Skin epidermis (tissue), 12 donors: Measurements from ENCODE around the gene B3GNT2.

Experiments used
- H3K27ac ChIP-seq, 21 experiments: fragments of 200-600 bp; sonication (generic) in 11 of 21; one replicate each; pipeline ENCODE4 v1.5.0; 2020; ENCODE audit warnings: mild to moderate bottlenecking in 3 of 21, inconsistent platforms in 2 of 21, moderate library complexity in 2 of 21
- H3K4me3 ChIP-seq, 7 experiments: fragments of 200-600 bp; sonication (generic) in 2 of 7; one replicate each; pipeline ENCODE4 v1.5.0; 2020; ENCODE audit warnings: inconsistent platforms in 2 of 7, mild to moderate bottlenecking in 2 of 7, moderate library complexity in 1 of 7

Gene B3GNT2

DNA sequence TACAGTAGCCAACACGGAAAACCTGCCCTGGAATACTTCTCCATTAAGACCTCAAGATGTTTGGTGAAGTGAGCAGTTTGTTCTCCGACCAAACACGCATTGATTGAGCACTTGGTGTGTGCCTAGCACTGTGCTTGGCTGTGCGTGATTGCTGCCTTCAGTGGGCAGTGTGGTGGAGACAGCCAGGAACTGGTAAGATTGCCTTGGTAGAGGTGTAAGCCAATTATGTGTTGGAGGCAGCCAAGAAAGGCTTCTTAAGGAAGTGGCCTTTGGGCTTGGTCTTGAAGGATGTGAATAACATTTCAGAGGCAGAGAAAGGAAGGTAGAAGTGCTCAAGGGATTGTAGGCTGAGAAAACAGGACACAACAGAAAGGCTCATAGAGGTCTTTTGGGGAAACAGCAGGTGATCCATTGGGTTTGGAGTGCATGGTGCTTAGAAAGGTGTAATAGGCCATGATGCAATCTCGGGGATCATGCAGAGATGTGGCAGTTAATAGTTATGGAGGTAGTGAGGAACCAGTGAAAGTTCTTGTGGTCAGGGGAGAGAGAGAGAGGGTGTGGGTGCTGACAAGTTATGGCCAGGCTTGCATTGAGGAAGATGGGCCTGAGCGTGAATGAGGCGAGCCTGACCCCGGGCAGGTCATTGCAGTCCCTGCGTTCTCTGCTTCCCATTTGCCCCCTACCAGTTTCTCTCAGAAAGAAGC lies 6.3 kb downstream of the B3GNT2 start:
- no peak overlapping the region for H3K4me3 ChIP-seq

DNA sequence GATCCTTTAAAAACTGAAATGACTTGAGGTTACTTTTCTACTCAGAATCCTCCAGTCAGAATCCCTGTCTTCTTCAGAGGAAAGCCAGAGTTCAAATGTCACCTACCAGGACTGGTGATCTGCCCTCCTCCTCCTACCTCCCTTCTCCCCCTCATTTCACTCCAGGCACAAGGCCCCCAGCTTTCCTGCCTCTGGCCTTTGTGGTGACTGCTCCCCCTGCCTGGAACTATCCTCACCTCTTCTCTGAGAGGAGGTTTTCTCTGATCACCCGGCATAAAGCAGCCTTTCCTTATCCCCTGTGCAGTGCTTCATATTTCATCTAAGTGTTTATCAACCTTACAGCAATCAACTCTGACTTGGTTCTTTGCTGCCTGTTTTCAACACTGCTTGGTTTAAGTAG lies 6.8 kb downstream of the B3GNT2 start:
- Histone ChIP-seq H3K27ac (no peak overlapping the region), H3K4me3 (no peak overlapping the region)

More for the DNA sequence above, 6.3 kb downstream of the B3GNT2 start:
- no peak overlapping the region for H3K27ac ChIP-seq

DNA sequence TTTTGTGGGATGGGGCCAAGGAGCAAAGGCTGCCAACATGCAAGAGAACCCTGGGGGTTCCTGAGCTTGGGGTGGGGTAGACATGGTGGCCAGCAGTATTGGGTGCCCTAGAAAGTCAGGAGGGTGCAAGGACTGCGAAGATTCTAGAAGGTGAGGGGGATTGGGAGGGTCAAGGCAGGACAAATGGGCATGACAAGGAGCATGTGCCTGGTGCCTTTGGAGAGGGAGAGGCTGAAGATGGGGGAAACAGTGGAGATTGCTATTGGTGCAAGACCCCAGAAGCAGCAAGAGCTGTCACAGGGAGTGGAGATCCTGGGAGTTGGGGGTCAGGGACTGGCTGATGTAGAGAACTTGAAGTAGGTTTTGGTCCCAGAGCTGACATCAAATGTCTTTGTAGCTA lies 7.5 kb downstream of the B3GNT2 start:
- Histone ChIP-seq H3K4me3 (no peak overlapping the region), H3K27ac (no peak overlapping the region)

DNA sequence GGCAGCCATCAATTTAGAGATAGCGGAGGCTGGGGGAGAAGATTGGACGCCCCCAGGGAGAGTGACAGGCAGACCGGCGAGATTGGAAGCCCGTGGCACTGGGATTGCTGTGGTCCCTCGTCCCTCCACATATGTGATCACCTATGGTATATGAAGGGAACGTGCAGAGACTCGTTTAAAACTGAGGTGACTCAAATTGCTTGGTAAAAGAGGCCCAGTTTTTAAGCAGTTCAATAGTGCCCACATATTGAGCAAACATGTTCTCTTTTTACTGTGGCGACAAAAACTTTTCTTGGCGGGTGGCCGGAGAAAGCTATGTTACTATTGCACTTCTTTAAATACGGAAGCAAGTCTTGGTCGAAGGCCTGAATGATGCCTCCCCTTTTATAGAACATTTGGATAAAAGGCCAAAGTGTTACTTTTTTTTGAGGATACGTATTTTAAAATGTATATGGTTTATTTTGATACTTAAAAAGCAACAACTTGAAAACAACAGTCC lies 9.1 kb downstream of the B3GNT2 start:
- Histone ChIP-seq H3K4me3 (no peak overlapping the region), H3K27ac (peak overlapping the region in 1 of 21 experiments; percentile 22)

DNA sequence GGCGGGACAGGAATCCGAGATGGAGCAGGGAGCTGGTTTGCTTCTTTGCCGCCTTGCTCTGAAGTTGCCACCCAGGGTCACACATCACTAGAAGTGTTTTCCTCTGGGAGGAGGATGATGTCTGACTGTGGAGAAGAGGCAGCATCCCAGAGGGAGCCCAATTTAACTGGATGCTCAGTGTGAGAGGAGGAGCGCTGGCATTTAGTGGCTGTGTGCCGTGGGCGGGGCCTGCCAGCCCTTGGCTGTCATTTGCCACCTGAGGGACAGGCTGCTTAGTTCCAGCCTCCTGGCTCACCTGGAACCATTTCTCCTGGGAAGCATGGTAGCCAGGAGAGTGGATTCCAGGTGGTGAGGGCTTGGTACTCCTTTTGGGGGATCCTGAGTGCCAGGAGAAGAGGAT lies 9.6 kb downstream of the B3GNT2 start:
- H3K27ac ChIP-seq: peak overlapping the region in 2 of 21 experiments; percentile 22 to 66
- H3K4me3 ChIP-seq: no peak overlapping the region

DNA sequence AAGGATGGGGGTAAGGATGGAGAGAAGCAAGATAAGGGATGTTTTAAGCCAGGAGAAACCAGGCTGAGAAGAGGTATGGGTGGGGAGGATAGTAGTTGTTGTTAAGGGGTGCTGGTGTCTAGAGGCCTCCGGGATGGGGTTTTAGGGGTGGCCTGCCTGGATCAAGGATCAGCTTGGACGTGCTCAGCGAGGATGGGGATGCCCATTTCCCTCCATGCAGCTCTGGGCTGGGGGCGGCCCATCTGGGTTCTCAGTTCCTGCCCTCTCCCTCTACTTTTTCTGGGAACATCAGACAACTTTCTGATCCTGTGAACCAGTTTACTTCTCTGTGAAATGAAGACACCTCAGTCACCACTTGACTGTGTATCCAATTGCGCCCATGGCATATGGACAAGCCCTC lies 10.1 kb downstream of the B3GNT2 start:
- H3K27ac ChIP-seq: no peak overlapping the region
- H3K4me3 ChIP-seq: no peak overlapping the region

- no peak overlapping the region for H3K4me3 ChIP-seq
- H3K27ac ChIP-seq: no peak overlapping the region
These were observed 11.6 kb downstream of the B3GNT2 start for GRCh38 chr2:62207491-62207890.

GRCh38 chr2:62208074-62208757 lies 12.3 kb downstream of the B3GNT2 start:
- H3K4me3 ChIP-seq: no peak overlapping the region
- peak overlapping the region in 1 of 21 experiments; percentile 16 for H3K27ac ChIP-seq

- Histone ChIP-seq H3K27ac (peak overlapping the region in 2 of 21 experiments; percentile 23 to 41), H3K4me3 (no peak overlapping the region)
These were observed 12.8 kb downstream of the B3GNT2 start for GRCh38 chr2:62208758-62209114.

DNA sequence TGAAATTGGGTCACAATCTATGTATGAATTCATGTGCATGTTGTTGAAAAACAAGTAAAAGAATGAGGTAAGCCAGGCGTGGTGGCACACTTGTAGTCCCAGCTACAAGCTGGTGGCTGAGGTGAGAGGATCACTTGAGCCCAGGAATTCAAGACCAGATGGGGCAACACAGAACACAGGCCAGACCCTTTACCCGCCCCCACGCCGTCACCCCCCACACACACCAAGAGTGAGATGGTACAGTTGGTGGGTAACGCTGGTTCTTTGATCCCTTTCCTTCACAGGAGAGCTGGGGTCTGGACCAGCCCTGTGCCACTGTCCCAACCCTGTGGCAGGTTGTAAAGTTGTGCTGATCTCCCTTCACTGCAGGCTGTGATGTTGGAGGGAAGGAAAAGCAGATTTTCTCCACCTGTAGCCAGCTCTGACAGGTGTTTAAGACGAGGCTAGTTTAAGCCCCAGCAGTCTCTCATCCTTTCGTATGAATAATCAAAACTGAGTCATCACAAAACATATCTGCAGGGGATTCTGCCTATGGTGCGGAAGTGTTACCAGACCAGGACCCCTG lies 13.6 kb downstream of the B3GNT2 start:
- peak overlapping the region in 2 of 21 experiments; percentile 23 to 41 for H3K27ac ChIP-seq

DNA sequence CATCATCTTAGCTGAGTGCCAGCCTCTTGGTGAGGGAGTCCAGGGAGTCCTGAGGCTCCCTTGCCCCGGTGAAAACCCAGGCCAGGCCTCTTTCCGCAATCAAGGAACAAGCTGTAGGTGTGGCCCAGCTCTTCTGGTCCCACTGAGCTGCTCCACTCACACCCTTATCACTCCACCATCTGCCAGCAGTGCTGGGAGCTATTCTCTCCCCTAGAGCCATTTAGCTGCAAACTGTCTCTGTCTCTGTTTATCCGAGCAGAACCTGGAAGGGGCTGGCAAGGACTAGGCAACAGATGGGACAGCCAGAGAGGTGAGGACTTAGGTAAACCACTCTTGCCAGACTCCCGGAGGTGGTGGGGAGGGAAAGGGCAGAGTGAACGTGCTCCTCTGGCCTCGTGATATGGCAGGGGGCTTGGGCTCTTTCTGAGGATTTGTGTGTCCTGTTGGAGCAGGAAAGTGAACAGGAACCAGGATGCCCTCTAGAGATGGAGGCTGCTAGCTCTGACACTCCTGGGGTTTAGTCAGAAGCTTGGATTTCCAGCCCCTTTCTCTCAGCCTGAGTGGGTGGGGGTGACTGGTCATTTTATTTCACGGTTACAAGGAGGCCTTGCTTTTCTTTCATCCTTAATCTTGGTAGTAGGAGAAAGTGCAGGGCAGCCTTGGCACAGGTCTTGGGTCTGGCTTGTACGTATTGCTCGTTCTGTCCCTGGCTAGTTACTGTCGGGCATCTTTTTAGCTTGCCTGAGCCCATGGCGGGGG lies 19.6 kb downstream of the B3GNT2 start:
- no peak overlapping the region for H3K4me3 ChIP-seq
- peak overlapping the region in 14 of 21 experiments; percentile 7 to 79 (median 36) for H3K27ac ChIP-seq

More for the DNA sequence above, 13.6 kb downstream of the B3GNT2 start:
- no peak overlapping the region for H3K4me3 ChIP-seq

DNA sequence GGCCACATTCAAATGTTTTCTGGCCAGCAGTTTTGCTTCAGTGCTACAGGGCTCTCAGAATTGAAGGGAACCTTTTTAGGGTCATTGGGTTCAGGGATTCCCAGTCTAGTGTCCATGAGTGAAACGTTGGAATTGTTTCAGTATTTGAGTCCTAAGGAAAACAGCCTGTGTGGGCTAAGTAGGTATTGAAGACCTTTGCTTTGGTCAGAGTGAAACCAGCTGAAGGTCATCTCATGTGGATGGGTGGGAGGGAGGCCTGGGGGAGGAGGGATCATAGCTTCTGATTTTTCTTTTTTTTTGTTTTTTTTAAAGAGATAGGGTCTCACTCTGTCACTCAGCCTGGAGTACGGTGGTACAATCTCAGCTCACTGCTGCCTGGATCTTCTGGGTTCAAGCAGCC lies 20.2 kb downstream of the B3GNT2 start:
- H3K27ac ChIP-seq: peak overlapping the region in 12 of 21 experiments; percentile 16 to 79 (median 42)

DNA sequence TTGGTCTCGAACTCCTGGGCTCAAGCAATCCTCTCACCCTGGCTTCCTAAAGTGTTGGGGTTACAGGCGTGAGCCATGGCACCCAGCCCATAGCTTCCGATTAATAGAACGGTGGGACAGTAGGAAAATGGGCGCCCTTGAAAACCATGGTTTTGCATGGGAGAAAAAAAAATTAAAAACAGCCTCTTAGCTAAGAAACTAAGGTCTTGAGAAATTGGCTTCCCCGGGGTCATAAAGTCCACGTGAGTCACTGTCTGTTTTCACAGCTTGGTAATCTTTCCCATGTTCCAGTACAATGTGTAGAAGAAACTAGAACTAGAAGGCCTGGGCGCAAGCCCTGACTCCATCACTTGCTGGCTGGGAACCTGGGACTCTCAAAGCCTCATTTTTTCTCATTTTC lies 20.7 kb downstream of the B3GNT2 start:
- Histone ChIP-seq H3K4me3 (no peak overlapping the region), H3K27ac (peak overlapping the region in 14 of 21 experiments; percentile 16 to 79 (median 56))

More for the DNA sequence above, 20.2 kb downstream of the B3GNT2 start:
- no peak overlapping the region for H3K4me3 ChIP-seq

GRCh38 chr2:62217421-62217820 lies 21.5 kb downstream of the B3GNT2 start:
- no peak overlapping the region for H3K4me3 ChIP-seq

GRCh38 chr2:62217970-62218369 lies 22.1 kb downstream of the B3GNT2 start:
- H3K4me3 ChIP-seq: no peak overlapping the region

More at GRCh38 chr2:62217421-62217820, 21.5 kb downstream of the B3GNT2 start:
- peak overlapping the region in 14 of 21 experiments; percentile 32 to 79 (median 56) for H3K27ac ChIP-seq

DNA sequence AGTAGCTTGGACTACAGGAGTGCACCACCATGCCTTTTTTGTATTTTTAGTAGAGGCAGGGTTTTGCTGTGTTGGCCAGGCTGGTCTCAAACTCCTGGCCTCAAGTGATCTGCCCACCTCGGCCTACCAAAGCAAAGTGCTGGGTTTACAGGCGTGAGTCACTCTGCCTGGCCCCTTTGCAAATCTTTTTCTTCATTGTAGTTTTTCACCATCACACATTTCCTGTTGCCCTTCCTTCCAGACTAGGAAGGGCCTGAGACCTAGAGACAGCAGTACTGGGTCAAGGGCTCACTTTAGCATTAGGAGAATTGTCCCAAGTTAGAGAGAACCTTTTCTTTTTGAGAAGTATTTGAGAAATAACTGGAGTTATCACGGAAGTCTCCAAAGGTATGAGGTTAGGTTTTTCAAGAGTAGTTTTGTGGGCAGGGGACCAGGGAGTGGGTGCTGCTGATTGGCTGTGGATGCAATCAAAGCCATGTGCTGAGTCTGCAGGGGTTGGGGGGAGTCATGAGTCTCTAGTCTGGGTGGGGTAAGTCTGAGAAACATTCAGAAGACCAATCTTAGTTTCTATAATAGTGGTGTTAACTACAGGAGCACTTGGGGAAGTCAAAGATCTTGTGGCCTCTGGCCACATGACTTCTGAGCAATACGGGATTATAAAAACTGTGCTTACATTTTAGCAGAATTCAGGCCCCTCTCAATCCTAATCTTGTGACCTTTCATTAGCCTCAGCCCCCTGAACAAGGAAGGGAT lies 23.7 kb downstream of the B3GNT2 start:
- no peak overlapping the region for H3K4me3 ChIP-seq
- peak overlapping the region in 12 of 21 experiments; percentile 4 to 77 (median 52) for H3K27ac ChIP-seq

More at GRCh38 chr2:62217970-62218369, 22.1 kb downstream of the B3GNT2 start:
- peak overlapping the region in 12 of 21 experiments; percentile 32 to 79 (median 58) for H3K27ac ChIP-seq

GRCh38 chr2:62221141-62221540 lies 25.2 kb downstream of the B3GNT2 start:
- Histone ChIP-seq H3K27ac (peak overlapping the region in 4 of 21 experiments; percentile 1 to 70 (median 51)), H3K4me3 (no peak overlapping the region)

- no peak overlapping the region for H3K4me3 ChIP-seq
- H3K27ac ChIP-seq: peak overlapping the region in 2 of 21 experiments; percentile 20 to 26
These were observed 26.3 kb downstream of the B3GNT2 start for GRCh38 chr2:62222171-62222570.

GRCh38 chr2:62222674-62223073 lies 26.8 kb downstream of the B3GNT2 start:
- H3K4me3 ChIP-seq: no peak overlapping the region
- peak overlapping the region in 1 of 21 experiments; percentile 20 for H3K27ac ChIP-seq
